ENCODE data around the gene ANKRD39.

Gene ANKRD39

GRCh38 chr2:96887493-96888012 lies 29.7 kb upstream of the ANKRD39 start:
- no peak for DNase-seq

GRCh38 chr2:96885432-96886347 lies 27.9 kb upstream of the ANKRD39 start:
- DNase-seq, result no peak

- no peak for DNase-seq
Measured at GRCh38 chr2:96884299-96885094, 26.7 kb upstream of the ANKRD39 start.

- DNase-seq, result no peak
Measured at GRCh38 chr2:96883306-96883705, 25.5 kb upstream of the ANKRD39 start.

- no peak for DNase-seq
Measured at GRCh38 chr2:96882906-96883305, 25.1 kb upstream of the ANKRD39 start.

- DNase-seq, result no peak
Measured at GRCh38 chr2:96882230-96882629, 24.4 kb upstream of the ANKRD39 start.

GRCh38 chr2:96881349-96882195 lies 23.8 kb upstream of the ANKRD39 start:
- no peak for DNase-seq

- no peak for DNase-seq
Measured at GRCh38 chr2:96880891-96881273, 23.1 kb upstream of the ANKRD39 start.

GRCh38 chr2:96879545-96880040 lies 21.8 kb upstream of the ANKRD39 start:
- no peak for DNase-seq

- no peak for DNase-seq
Measured at GRCh38 chr2:96878796-96879544, 21.2 kb upstream of the ANKRD39 start.

- no peak for DNase-seq
Measured at GRCh38 chr2:96878171-96878570, 20.4 kb upstream of the ANKRD39 start.

GRCh38 chr2:96877631-96878092 lies 19.8 kb upstream of the ANKRD39 start:
- no peak for DNase-seq

- no peak for DNase-seq
Measured at GRCh38 chr2:96877042-96877451, 19.2 kb upstream of the ANKRD39 start.

GRCh38 chr2:96876269-96877041 lies 18.6 kb upstream of the ANKRD39 start:
- DNase-seq, result no peak

GRCh38 chr2:96875498-96876268 lies 17.9 kb upstream of the ANKRD39 start:
- no peak for DNase-seq

GRCh38 chr2:96874198-96874831 lies 16.5 kb upstream of the ANKRD39 start:
- DNase-seq, result no peak

- DNase-seq, result no peak
Measured at GRCh38 chr2:96873651-96874096, 15.9 kb upstream of the ANKRD39 start.

- no peak for DNase-seq
Measured at GRCh38 chr2:96872591-96873349, 15.0 kb upstream of the ANKRD39 start.
